A673 (cell line): ENCODE data around the gene PIK3AP1. TPM values are rescaled to one million over a fixed set of nuclear protein-coding genes. Genes with fewer than 3 reads are reported as not detected.

Experiments
- BruUV-seq: library from RNA; stranded (reverse); fragments of 400-500 nt; replicated peaks from 2 replicates; lab custom pipeline; 2021; lab: Mats Ljungman, UMichigan
- CTCF ChIA-PET: fragments of 300-600 bp; sonication (Branson Sonifier 250); formaldehyde crosslinking; loops from one replicate; lab custom pipeline; 2022; ENCODE audit warnings: antibody characterized with exemption; lab: Charles Lee
- POLR2A ChIA-PET: fragments of 300-600 bp; sonication (Branson Sonifier 250); formaldehyde crosslinking; loops from one replicate; lab custom pipeline; 2022; ENCODE audit warnings: antibody characterized with exemption; ENCODE audit not compliant: low non-redundant PET; lab: Charles Lee
- DNase-seq: peaks from one replicate; pipeline ENCODE4 v3.0.0-alpha.2; 2015; ENCODE audit warnings: low spot score
- H3K27ac ChIP-seq: fragments of 200-600 bp; sonication (generic); 2 replicates; pipeline ENCODE4 v1.5.1; 2016; ENCODE audit warnings: mixed run types, low read depth, mild to moderate bottlenecking, mixed read lengths, antibody characterized with exemption, low read length; ENCODE audit not compliant: poor library complexity, severe bottlenecking
- H3K27me3 ChIP-seq: fragments of 200-600 bp; sonication (generic); replicated peaks from 2 replicates; pipeline ENCODE4 v1.6.1; 2017; ENCODE audit warnings: mixed run types, low read depth, mild to moderate bottlenecking, mixed read lengths, antibody characterized with exemption, low read length; ENCODE audit not compliant: insufficient read depth, poor library complexity
- H3K36me3 ChIP-seq: fragments of 200-600 bp; sonication (generic); 2 replicates; pipeline ENCODE4 v1.6.1; 2016; ENCODE audit warnings: mixed run types, mild to moderate bottlenecking, mixed read lengths, antibody characterized with exemption, low read length; ENCODE audit not compliant: insufficient read depth, poor library complexity, severe bottlenecking
- H3K4me1 ChIP-seq: fragments of 200-600 bp; sonication (generic); 2 replicates; pipeline ENCODE4 v1.6.1; 2017; ENCODE audit warnings: mixed run types, mild to moderate bottlenecking, mixed read lengths, antibody characterized with exemption, low read length; ENCODE audit not compliant: insufficient read depth, poor library complexity, severe bottlenecking
- H3K4me3 ChIP-seq: fragments of 200-600 bp; sonication (generic); 2 replicates; pipeline ENCODE4 v1.5.1; 2016; ENCODE audit warnings: low read depth, mixed run types, mild to moderate bottlenecking, mixed read lengths, low read length; ENCODE audit not compliant: poor library complexity, severe bottlenecking
- H3K9me3 ChIP-seq: fragments of 200-600 bp; sonication (generic); 2 replicates; pipeline ENCODE4 v1.6.1; 2016; ENCODE audit warnings: mixed run types, low read depth, mild to moderate bottlenecking, mixed read lengths, antibody characterized with exemption, low read length; ENCODE audit not compliant: poor library complexity, severe bottlenecking
- CTCF ChIP-seq: fragments of 300-800, 200-600 bp; sonication (generic); conservative IDR thresholded peaks from 2 replicates; pipeline ENCODE4 v1.5.1; 2017; ENCODE audit warnings: low read depth, mild to moderate bottlenecking, antibody characterized with exemption, low read length, moderate library complexity, mixed read lengths
- EZH2 ChIP-seq: fragments of 200-600 bp; sonication (generic); IDR thresholded peaks from 2 replicates; pipeline ENCODE4 v1.6.1; 2017; ENCODE audit warnings: borderline replicate concordance, low read depth, mild to moderate bottlenecking, mixed read lengths, antibody characterized with exemption, low read length; ENCODE audit not compliant: poor library complexity, severe bottlenecking
- intact Hi-C: fragments of 100-400 bp; cut with micrococcal nuclease; formaldehyde crosslinking; loops from one replicate; pipeline ENCODE4 v1.10.0; 2022; ENCODE audit not compliant: unreplicated experiment
- total RNA-seq: library from RNA; stranded (reverse); gene quantifications from 2 replicates; pipeline ENCODE4 v1.2.3, GENCODE V29; 2021

Gene PIK3AP1
- total RNA-seq, 1 experiment from 2014 or later, result 0.24 TPM

- no TSS peak for BruUV-seq
- no peaks in the 10 kb centered on the region for H3K36me3 ChIP-seq
- no peaks in the 10 kb centered on the region for H3K27me3 ChIP-seq
- ChIA-PET POLR2A (no interaction called here), CTCF (no interaction called here)
- no peak overlapping the region for H3K4me3 ChIP-seq
- no peak for DNase-seq
- no peaks in the 10 kb centered on the region for H3K9me3 ChIP-seq
- H3K4me1 ChIP-seq, result no peaks in the 10 kb centered on the region
- intact Hi-C loops, result no loop called here
- TF ChIP-seq EZH2 (no peak), CTCF (no peak)
- H3K27ac ChIP-seq, result no peak overlapping the region
These were observed 113.4 kb downstream of the PIK3AP1 start for GRCh38 chr10:96606946-96607345.

GRCh38 chr10:96606216-96606615 is 114.1 kb downstream of the PIK3AP1 start:
- POLR2A ChIA-PET, result no interaction called here
- CTCF ChIA-PET, result no interaction called here
- H3K36me3 ChIP-seq, result no peaks in the 10 kb centered on the region
- H3K27me3 ChIP-seq, result peaks cover 3% of the 10 kb centered on the region
- H3K9me3 ChIP-seq, result no peaks in the 10 kb centered on the region
- TF ChIP-seq CTCF (no peak), EZH2 (no peak)
- no peak overlapping the region for H3K27ac ChIP-seq
- intact Hi-C loops, result no loop called here
- no TSS peak for BruUV-seq
- no peak overlapping the region for H3K4me3 ChIP-seq
- H3K4me1 ChIP-seq, result no peaks in the 10 kb centered on the region
- no peak for DNase-seq

DNA sequence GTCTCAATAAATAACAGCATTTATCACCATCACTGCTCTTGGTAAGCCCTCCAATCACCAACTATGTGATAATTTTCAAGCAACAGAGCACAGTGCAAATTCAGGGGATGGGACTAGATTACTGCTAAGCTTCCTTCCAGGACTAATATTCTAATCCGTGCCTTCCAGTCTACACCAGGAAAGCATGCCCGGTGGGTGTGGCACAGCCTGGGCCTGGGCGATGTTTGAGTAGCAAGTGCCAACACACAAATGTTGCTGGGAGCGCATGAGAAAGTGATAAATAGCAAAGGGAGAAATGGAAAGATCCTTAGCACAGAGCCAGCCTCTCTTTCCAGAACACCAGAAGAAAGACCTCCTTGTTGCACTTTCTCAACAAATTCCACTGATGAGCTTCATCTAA is 120.0 kb downstream of the PIK3AP1 start:
- H3K4me1 ChIP-seq, result no peaks in the 10 kb centered on the region
- no peak for DNase-seq
- no peaks in the 10 kb centered on the region for H3K36me3 ChIP-seq
- POLR2A ChIA-PET, result no interaction called here
- no TSS peak for BruUV-seq
- peaks cover 9% of the 10 kb centered on the region for H3K27me3 ChIP-seq
- H3K4me3 ChIP-seq, result no peak overlapping the region
- H3K9me3 ChIP-seq, result no peaks in the 10 kb centered on the region
- no peak overlapping the region for H3K27ac ChIP-seq
- intact Hi-C loops, result no loop called here
- CTCF ChIA-PET, result no interaction called here
- TF ChIP-seq CTCF (no peak), EZH2 (no peak)
